ENCODE results near the gene INO80D. TPM values are rescaled to one million over a fixed set of nuclear protein-coding genes. Genes with fewer than 3 reads are reported as not detected.
A peak's percentile ranks its signal among the peaks of the same experiment; 100 is the strongest.

The INO80D gene
- total and polyA plus RNA-seq, 2 of the 8 experiments (the other 6 are each of a cell fraction or from before 2014, with no cell fraction given): 6.2 to 37.4 TPM

- Histone ChIP-seq H3K23ac (ENCODE audit: insufficient read length) (no peak overlapping the region), H3K27me3 (replicated peaks in 1 of 4; ENCODE audit: control insufficient read depth in 3 of 4, extremely low read depth in 1 of 4, insufficient read depth in 3 of 4, low read length in 3 of 4) (no peaks in the 10 kb centered on the region), H2BK5ac (ENCODE audit: low read depth, low read length) (no peak overlapping the region), H3K79me1 (ENCODE audit: low read depth, low read length) (no peaks in the 10 kb centered on the region), H2BK15ac (ENCODE audit: low read length) (no peak overlapping the region), H2BK120ac (replicated peaks; ENCODE audit: low read depth, low read length) (no peak overlapping the region), H3K9me3 (ENCODE audit: insufficient read depth in 2 of 2, low read depth in 1 of 2, low read length in 1 of 2) (no peaks in the 10 kb centered on the region), H3K4ac (replicated peaks; ENCODE audit: insufficient read length, low read depth, low read length) (no peak overlapping the region), H2BK12ac (ENCODE audit: low read depth, low read length) (no peak overlapping the region), H3K9ac (replicated peaks in 1 of 4; ENCODE audit: extremely low read depth in 1 of 4, low read depth in 3 of 4, low read length in 3 of 4) (no peak overlapping the region), H3K18ac (ENCODE audit: extremely low read depth, low read length) (no peak overlapping the region), H3K27ac (ENCODE audit: low read depth, low read length) (no peak overlapping the region), H3K4me2 (ENCODE audit: insufficient read depth in 1 of 2, low read depth in 2 of 2, low read length in 2 of 2) (no peak overlapping the region), H4K20me1 (replicated peaks in 1 of 2; ENCODE audit: control insufficient read depth in 1 of 2, insufficient read depth in 2 of 2, low read length in 2 of 2) (no peaks in the 10 kb centered on the region), H3K79me2 (ENCODE audit: control insufficient read depth in 1 of 2, insufficient read depth in 2 of 2, low read length in 2 of 2) (no peaks in the 10 kb centered on the region), H3K36me3 (ENCODE audit: control insufficient read depth in 2 of 4, insufficient read depth in 4 of 4, low read length in 3 of 4) (no peaks in the 10 kb centered on the region), H2AFZ (ENCODE audit: low read length) (no peak overlapping the region), H4K91ac (replicated peaks; ENCODE audit: insufficient read length, low read length) (no peak overlapping the region), H3K4me1 (replicated peaks in 1 of 4; ENCODE audit: control insufficient read depth in 3 of 4, insufficient read depth in 4 of 4, low read length in 3 of 4) (no peaks in the 10 kb centered on the region), H4K5ac (ENCODE audit: insufficient read length, low read depth, low read length) (no peak overlapping the region), H4K8ac (ENCODE audit: extremely low read depth, insufficient read depth, low read length) (no peak overlapping the region), H3K4me3 (ENCODE audit: extremely low read depth in 1 of 4, insufficient read depth in 2 of 4, low read depth in 3 of 4, low read length in 4 of 4) (no peak overlapping the region), H3K56ac (replicated peaks; ENCODE audit: insufficient read length, low read depth, low read length) (no peak overlapping the region), H2BK20ac (ENCODE audit: low read length) (no peak overlapping the region), H2AK5ac (ENCODE audit: low read depth, low read length) (no peak overlapping the region), H3K14ac (ENCODE audit: insufficient read length) (no peak overlapping the region), H3K23me2 (ENCODE audit: low read depth, low read length) (no peaks in the 10 kb centered on the region)
- 93% methylated on average over 4 of the region's 4 CpGs; no CpG with 5 or more reads in 1 of the 2 experiments for WGBS, 2 experiments (ENCODE audit: extremely low coverage in 1 of 2, insufficient coverage in 1 of 2, insufficient read length in 1 of 2, insufficient replicate concordance in 2 of 2, low coverage in 1 of 2, low lambda C conversion rate in 2 of 2, missing lambda C conversion rate in 1 of 2)
- DNase-seq (ENCODE audit: low read depth in 1 of 2, low spot score in 2 of 2) (peak in 1 of 2 experiments; percentile 7), FAIRE-seq (no peak)
- ChIA-PET CTCF (ENCODE audit: partially characterized antibody) (interaction anchor here (0.6 to 1.4 kb wide), 2 partner anchors 11 to 49 kb away, joined by 3 read pairs; no protein-coding TSS in a partner anchor), POLR2A (ENCODE audit: partially characterized antibody) (interaction anchor here (1.4 to 1.9 kb wide), 2 partner anchors 12 to 15 kb away, joined by 5 to 6 read pairs; no protein-coding TSS in a partner anchor)
- TF ChIP-seq JUN (IDR thresholded peaks at IDR 0.05; ENCODE audit: low read depth, low read length) (no peak), EGR1 (IDR thresholded peaks at IDR 0.05; ENCODE audit: borderline replicate concordance, low read depth, low read length) (no peak), HDAC6 (IDR thresholded peaks at IDR 0.05; ENCODE audit: low read depth, low read length) (no peak), EP300 (IDR thresholded peaks at IDR 0.05; ENCODE audit: borderline replicate concordance in 1 of 2, low read depth in 2 of 2, low read length in 2 of 2) (no peak), NRF1 (IDR thresholded peaks at IDR 0.05; ENCODE audit: low read depth, low read length) (no peak), GTF2F1 (IDR thresholded peaks at IDR 0.05; ENCODE audit: borderline replicate concordance, low read depth, low read length) (no peak), SP4 (IDR thresholded peaks at IDR 0.05; ENCODE audit: low read length) (no peak), ATF3 (IDR thresholded peaks at IDR 0.05; ENCODE audit: insufficient read depth, low read depth, low read length) (no peak), GABPA (IDR thresholded peaks at IDR 0.05; ENCODE audit: borderline replicate concordance, insufficient read depth, low read length) (no peak), CTCF (IDR thresholded peaks at IDR 0.05; ENCODE audit: control extremely low read depth in 1 of 3, insufficient read depth in 1 of 3, low read depth in 1 of 3, low read length in 3 of 3) (no peak), JUND (IDR thresholded peaks at IDR 0.05; ENCODE audit: low read length) (no peak)
Measured at GRCh38 chr2:206105038-206105437, 19.1 kb upstream of the INO80D start.

All from H1 (cell line).